ENCODE data around the gene G2E3. TPM values are rescaled to one million over a fixed set of nuclear protein-coding genes. Genes with fewer than 3 reads are reported as not detected.

The G2E3 gene
- total RNA-seq, 1 donor from 2014 or later: 20.5 TPM

GRCh38 chr14:30521899-30522736 is 36.8 kb upstream of the G2E3 start:
- Histone ChIP-seq H3K27ac (no peak overlapping the region), H3K9me3 (no peaks in the 10 kb centered on the region), H3K36me3 (no peaks in the 10 kb centered on the region), H3K27me3 (no peaks in the 10 kb centered on the region), H3K4me3 (no peak overlapping the region), H3K4me1 (no peaks in the 10 kb centered on the region)
- no peak for DNase-seq (ENCODE audit: low spot score in 2 of 2)
- peak in 2 of 3 experiments; percentile 72 to 73 for TF ChIP-seq CTCF (IDR thresholded peaks at IDR 0.05)
- intact Hi-C loops (cut with DNase I): no loop called here

- no peak for TF ChIP-seq CTCF (IDR thresholded peaks at IDR 0.05)
- no peak overlapping the region for H3K4me3 ChIP-seq
- no peaks in the 10 kb centered on the region for H3K4me1 ChIP-seq
- no peaks in the 10 kb centered on the region for H3K36me3 ChIP-seq
- no peaks in the 10 kb centered on the region for H3K27me3 ChIP-seq
- H3K27ac ChIP-seq: no peak overlapping the region
- H3K9me3 ChIP-seq: no peaks in the 10 kb centered on the region
- intact Hi-C loops (cut with DNase I): no loop called here
- DNase-seq (ENCODE audit: low spot score in 2 of 2): no peak
These were observed 33.1 kb upstream of the G2E3 start for GRCh38 chr14:30525833-30526232.

GRCh38 chr14:30527196-30527595 is 31.8 kb upstream of the G2E3 start:
- Histone ChIP-seq H3K36me3 (no peaks in the 10 kb centered on the region), H3K4me3 (no peak overlapping the region), H3K27ac (no peak overlapping the region), H3K9me3 (no peaks in the 10 kb centered on the region), H3K4me1 (no peaks in the 10 kb centered on the region), H3K27me3 (no peaks in the 10 kb centered on the region)
- no peak for DNase-seq (ENCODE audit: low spot score in 2 of 2)
- no peak for TF ChIP-seq CTCF (IDR thresholded peaks at IDR 0.05)
- intact Hi-C loops (cut with DNase I): no loop called here

- Histone ChIP-seq H3K27me3 (no peaks in the 10 kb centered on the region), H3K4me3 (no peak overlapping the region), H3K36me3 (no peaks in the 10 kb centered on the region), H3K9me3 (no peaks in the 10 kb centered on the region), H3K4me1 (no peaks in the 10 kb centered on the region), H3K27ac (no peak overlapping the region)
- DNase-seq (ENCODE audit: low spot score in 2 of 2): no peak
- no peak for TF ChIP-seq CTCF (IDR thresholded peaks at IDR 0.05)
- intact Hi-C loops (cut with DNase I): no loop called here
These were observed 30.8 kb upstream of the G2E3 start for GRCh38 chr14:30528119-30528518.

- no peak for TF ChIP-seq CTCF (IDR thresholded peaks at IDR 0.05)
- no peaks in the 10 kb centered on the region for H3K36me3 ChIP-seq
- intact Hi-C loops (cut with DNase I): no loop called here
- H3K4me1 ChIP-seq: no peaks in the 10 kb centered on the region
- no peak for DNase-seq (ENCODE audit: low spot score in 2 of 2)
- no peaks in the 10 kb centered on the region for H3K27me3 ChIP-seq
- no peak overlapping the region for H3K4me3 ChIP-seq
- H3K27ac ChIP-seq: no peak overlapping the region
- no peaks in the 10 kb centered on the region for H3K9me3 ChIP-seq
These were observed 29.9 kb upstream of the G2E3 start for GRCh38 chr14:30528778-30529642.

Data from ascending aorta (tissue), 2 donors.